Measurements from ENCODE around the gene DAGLA.

Gene DAGLA

GRCh38 chr11:61712846-61713245 is 32.7 kb downstream of the DAGLA start:
- in situ Hi-C loops (cut with HindIII; ENCODE audit: low sequenced_read_pairs): no loop called here
- H3K4me3 ChIP-seq (ENCODE audit: low read depth, low read length): no peak overlapping the region
- no peak for DNase-seq (ENCODE audit: low read depth)
- TF ChIP-seq CTCF (IDR thresholded peaks at IDR 0.05; ENCODE audit: low read depth, low read length, missing control alignments): no peak

GRCh38 chr11:61713464-61713863 is 33.3 kb downstream of the DAGLA start:
- no peak overlapping the region for H3K4me3 ChIP-seq (ENCODE audit: low read depth, low read length)
- no peak for TF ChIP-seq CTCF (IDR thresholded peaks at IDR 0.05; ENCODE audit: low read depth, low read length, missing control alignments)
- in situ Hi-C loops (cut with HindIII; ENCODE audit: low sequenced_read_pairs): no loop called here
- no peak for DNase-seq (ENCODE audit: low read depth)

DNA sequence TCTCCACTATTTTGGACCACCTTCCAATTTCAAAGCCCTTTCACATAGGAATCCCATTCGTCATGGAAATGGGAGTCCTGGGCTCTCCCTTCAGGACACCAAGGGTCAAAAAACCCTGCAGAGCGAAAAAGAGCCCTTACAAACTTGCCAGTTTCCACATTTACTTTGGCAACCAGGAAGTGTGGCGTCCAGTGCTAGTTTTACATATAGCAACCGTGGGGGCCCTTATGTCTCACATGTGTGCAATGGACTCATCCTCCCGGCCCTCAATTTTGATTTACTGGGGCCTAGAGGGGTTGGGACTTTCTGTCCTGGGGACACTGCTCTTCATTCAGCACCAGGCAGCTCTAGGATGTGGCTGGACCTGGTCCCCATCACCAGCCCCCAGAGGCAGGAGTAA is 33.7 kb downstream of the DAGLA start:
- DNase-seq (ENCODE audit: low read depth): no peak
- no peak for TF ChIP-seq CTCF (IDR thresholded peaks at IDR 0.05; ENCODE audit: low read depth, low read length, missing control alignments)
- in situ Hi-C loops (cut with HindIII; ENCODE audit: low sequenced_read_pairs): no loop called here
- H3K4me3 ChIP-seq (ENCODE audit: low read depth, low read length): no peak overlapping the region

DNA sequence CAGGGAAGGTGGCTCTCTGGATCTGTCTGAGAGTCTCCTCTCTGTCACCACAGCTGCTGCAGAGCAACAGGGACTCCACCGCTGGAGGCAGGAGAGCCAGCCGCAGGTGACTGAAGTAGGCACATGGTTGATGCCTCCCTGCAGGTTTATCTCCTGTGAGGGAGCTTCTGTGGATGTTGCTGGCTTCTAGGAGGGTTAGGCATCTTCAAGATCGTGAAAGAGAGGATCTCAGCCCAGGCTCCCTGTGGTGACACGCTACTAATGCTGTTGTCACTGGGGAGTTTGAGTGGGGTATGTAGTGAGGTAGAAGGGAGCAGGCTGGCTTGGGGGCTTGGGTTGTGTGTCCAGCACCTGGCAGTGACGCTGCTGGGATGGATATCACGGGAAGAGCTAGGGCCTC is 34.1 kb downstream of the DAGLA start:
- no peak for DNase-seq (ENCODE audit: low read depth)
- in situ Hi-C loops (cut with HindIII; ENCODE audit: low sequenced_read_pairs): no loop called here
- no peak overlapping the region for H3K4me3 ChIP-seq (ENCODE audit: low read depth, low read length)
- TF ChIP-seq CTCF (IDR thresholded peaks at IDR 0.05; ENCODE audit: low read depth, low read length, missing control alignments): no peak

- DNase-seq (ENCODE audit: low read depth): no peak
- TF ChIP-seq CTCF (IDR thresholded peaks at IDR 0.05; ENCODE audit: low read depth, low read length, missing control alignments): no peak
- H3K4me3 ChIP-seq (ENCODE audit: low read depth, low read length): no peak overlapping the region
- in situ Hi-C loops (cut with HindIII; ENCODE audit: low sequenced_read_pairs): no loop called here
Observed at GRCh38 chr11:61714916-61715315, 34.7 kb downstream of the DAGLA start.

DNA sequence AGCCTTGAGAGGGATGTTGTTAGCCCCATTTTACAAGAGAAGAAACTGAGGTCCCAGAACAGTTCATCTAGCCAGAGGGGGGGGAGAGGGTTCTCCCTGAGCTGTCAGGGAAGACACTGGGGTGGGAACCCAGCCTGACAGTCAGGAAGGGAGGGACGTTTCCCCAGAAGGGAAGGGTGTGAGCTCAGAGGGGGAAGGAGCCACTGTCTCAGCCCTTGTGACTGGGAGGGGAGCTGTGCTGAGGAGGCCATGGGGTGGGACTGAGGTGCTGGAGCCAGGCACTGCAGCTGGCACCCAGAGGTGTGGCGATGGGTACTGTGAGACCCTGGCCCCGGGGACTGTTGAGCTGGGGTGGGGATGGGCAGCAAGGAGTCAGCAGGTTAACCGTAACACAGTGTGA is 35.7 kb downstream of the DAGLA start:
- in situ Hi-C loops (cut with HindIII; ENCODE audit: low sequenced_read_pairs): no loop called here
- H3K4me3 ChIP-seq (ENCODE audit: low read depth, low read length): no peak overlapping the region
- TF ChIP-seq CTCF (IDR thresholded peaks at IDR 0.05; ENCODE audit: low read depth, low read length, missing control alignments): no peak
- DNase-seq (ENCODE audit: low read depth): no peak

Measured in astrocyte of the cerebellum (primary cell).